H1 (cell line): ENCODE measurements around the gene OR13C2. TPM values are rescaled to one million over a fixed set of nuclear protein-coding genes. Genes with fewer than 3 reads are reported as not detected.

Experiments used
- CTCF ChIA-PET: fragments of 300-600 bp; sonication (Branson Sonifier 250); formaldehyde crosslinking; loops from one replicate; lab custom pipeline; 2021; ENCODE audit not compliant: partially characterized antibody; lab: Charles Lee
- POLR2A ChIA-PET: fragments of 300-600 bp; sonication (Branson Sonifier 250); formaldehyde crosslinking; loops from one replicate; lab custom pipeline; 2021; ENCODE audit warnings: inconsistent platforms; ENCODE audit not compliant: partially characterized antibody; lab: Charles Lee
- DNase-seq, 2 experiments: peaks; one replicate each; pipeline versions ENCODE4 v3.0.0 to v3.0.0-alpha.2; 2010 to 2022; ENCODE audit warnings: low spot score in 2 of 2, low read depth in 1 of 2, mixed read lengths in 1 of 2
- FAIRE-seq: peaks from 2 replicates; lab custom pipeline; 2011; peaks lifted over from hg19 to GRCh38; lab: Jason Lieb, UNC
- H2AFZ ChIP-seq: 2 replicates; pipeline ENCODE4 v1.8.1; 2012; ENCODE audit warnings: low read length, inconsistent platforms
- H2AK5ac ChIP-seq: 2 replicates; pipeline ENCODE4 v1.6.1; 2013; ENCODE audit warnings: low read depth, low read length
- H2BK120ac ChIP-seq: replicated peaks from 2 replicates; pipeline ENCODE3; 2013; ENCODE audit warnings: low read depth, low read length, inconsistent platforms
- H2BK12ac ChIP-seq: 2 replicates; pipeline ENCODE4 v1.6.1; 2013; ENCODE audit warnings: low read depth, low read length
- H2BK15ac ChIP-seq: 2 replicates; pipeline ENCODE4 v1.6.1; 2013; ENCODE audit warnings: low read length
- H2BK20ac ChIP-seq: 2 replicates; pipeline ENCODE4 v1.6.1; 2013; ENCODE audit warnings: low read length
- H2BK5ac ChIP-seq: 2 replicates; pipeline ENCODE4 v1.6.1; 2013; ENCODE audit warnings: low read depth, low read length
- H3K14ac ChIP-seq: 2 replicates; pipeline ENCODE4 v1.6.1; 2013; ENCODE audit warnings: inconsistent platforms; ENCODE audit not compliant: insufficient read length
- H3K18ac ChIP-seq: 2 replicates; pipeline ENCODE4 v1.6.1; 2013; ENCODE audit warnings: low read length; ENCODE audit errors: extremely low read depth
- H3K23ac ChIP-seq: 2 replicates; pipeline ENCODE4 v1.6.1; 2013; ENCODE audit warnings: inconsistent platforms; ENCODE audit not compliant: insufficient read length
- H3K23me2 ChIP-seq: 2 replicates; pipeline ENCODE4 v1.6.1; 2013; ENCODE audit warnings: low read depth, low read length
- H3K27ac ChIP-seq: 2 replicates; pipeline ENCODE4 v1.6.1; 2011; ENCODE audit warnings: low read depth, low read length, inconsistent platforms
- H3K27me3 ChIP-seq, 4 experiments: replicated peaks in 1 of 4; 1 replicate in 1 of 4; 2 replicates in 3 of 4; pipeline versions ENCODE4 v1.6.1 to v1.8.1; 2011 to 2013; ENCODE audit warnings: low read length in 3 of 4, mild to moderate bottlenecking in 3 of 4, inconsistent platforms in 2 of 4, mixed read lengths in 2 of 4, moderate library complexity in 1 of 4; ENCODE audit not compliant: control insufficient read depth in 3 of 4, insufficient read depth in 3 of 4; ENCODE audit errors: extremely low read depth in 1 of 4
- H3K36me3 ChIP-seq, 4 experiments: 2 replicates each; pipeline versions ENCODE4 v1.6.1 to v1.8.1; 2011 to 2013; ENCODE audit warnings: mild to moderate bottlenecking in 4 of 4, low read length in 3 of 4, moderate library complexity in 2 of 4, control low read depth in 1 of 4, inconsistent platforms in 1 of 4; ENCODE audit not compliant: insufficient read depth in 4 of 4, control insufficient read depth in 2 of 4
- H3K4ac ChIP-seq: replicated peaks from 2 replicates; pipeline ENCODE3; 2013; ENCODE audit warnings: low read length, low read depth, mixed read lengths, inconsistent platforms; ENCODE audit not compliant: insufficient read length
- H3K4me1 ChIP-seq, 4 experiments: replicated peaks in 1 of 4; 1 replicate in 1 of 4; 2 replicates in 3 of 4; pipeline versions ENCODE4 v1.6.1 to v1.8.1; 2011 to 2013; ENCODE audit warnings: low read length in 3 of 4, inconsistent platforms in 2 of 4, mixed read lengths in 1 of 4; ENCODE audit not compliant: insufficient read depth in 4 of 4, control insufficient read depth in 3 of 4
- H3K4me2 ChIP-seq, 2 experiments: 2 replicates each; pipeline versions ENCODE4 v1.6.1 to v1.8.1; 2011 to 2013; ENCODE audit warnings: low read depth in 2 of 2, low read length in 2 of 2, control low read depth in 1 of 2, inconsistent platforms in 1 of 2, mild to moderate bottlenecking in 1 of 2; ENCODE audit not compliant: insufficient read depth in 1 of 2
- H3K4me3 ChIP-seq, 4 experiments: fragments of 200-600, 300-600 bp in 1 of 4; sonication (generic), shearing (Covaris generic), sonication (Bioruptor Twin) in 1 of 4; 2 replicates each; pipeline versions ENCODE4 v1.5.1 to v1.8.1; 2011 to 2016; ENCODE audit warnings: low read length in 4 of 4, low read depth in 3 of 4, control low read depth in 2 of 4, inconsistent platforms in 2 of 4, mild to moderate bottlenecking in 2 of 4, mixed read lengths in 1 of 4, moderate library complexity in 1 of 4; ENCODE audit not compliant: insufficient read depth in 2 of 4; ENCODE audit errors: extremely low read depth in 1 of 4
- H3K56ac ChIP-seq: replicated peaks from 2 replicates; pipeline ENCODE3; 2013; ENCODE audit warnings: low read depth, mild to moderate bottlenecking, mixed read lengths, low read length, inconsistent platforms; ENCODE audit not compliant: insufficient read length
- H3K79me1 ChIP-seq: 2 replicates; pipeline ENCODE4 v1.6.1; 2013; ENCODE audit warnings: low read depth, low read length, control low read depth
- H3K79me2 ChIP-seq, 2 experiments: 2 replicates each; pipeline versions ENCODE4 v1.6.1 to v1.8.1; 2012 to 2013; ENCODE audit warnings: low read length in 2 of 2, mild to moderate bottlenecking in 2 of 2, inconsistent platforms in 1 of 2; ENCODE audit not compliant: insufficient read depth in 2 of 2, control insufficient read depth in 1 of 2
- H3K9ac ChIP-seq, 4 experiments: replicated peaks in 1 of 4; 1 replicate in 1 of 4; 2 replicates in 3 of 4; pipeline versions ENCODE4 v1.6.1 to v1.8.1; 2011 to 2013; ENCODE audit warnings: low read depth in 3 of 4, low read length in 3 of 4, control low read depth in 2 of 4, mild to moderate bottlenecking in 2 of 4, moderate library complexity in 2 of 4, inconsistent platforms in 1 of 4; ENCODE audit errors: extremely low read depth in 1 of 4
- H3K9me3 ChIP-seq, 2 experiments: 2 replicates each; pipeline versions ENCODE4 v1.6.1 to v1.8.1; 2012 to 2013; ENCODE audit warnings: mild to moderate bottlenecking in 2 of 2, moderate library complexity in 2 of 2, control low read depth in 1 of 2, inconsistent platforms in 1 of 2, low read depth in 1 of 2, low read length in 1 of 2, mixed read lengths in 1 of 2; ENCODE audit not compliant: insufficient read depth in 2 of 2
- H4K20me1 ChIP-seq, 2 experiments: replicated peaks in 1 of 2; 2 replicates each; pipeline versions ENCODE3 to v1.8.1; 2011 to 2013; ENCODE audit warnings: inconsistent platforms in 2 of 2, low read length in 2 of 2, mild to moderate bottlenecking in 1 of 2; ENCODE audit not compliant: insufficient read depth in 2 of 2, control insufficient read depth in 1 of 2
- H4K5ac ChIP-seq: 2 replicates; pipeline ENCODE4 v1.6.1; 2013; ENCODE audit warnings: low read length, low read depth, mixed read lengths, inconsistent platforms; ENCODE audit not compliant: insufficient read length
- H4K8ac ChIP-seq: 2 replicates; pipeline ENCODE4 v1.8.0; 2013; ENCODE audit warnings: mild to moderate bottlenecking, moderate library complexity, low read length, inconsistent platforms; ENCODE audit not compliant: insufficient read depth; ENCODE audit errors: extremely low read depth
- H4K91ac ChIP-seq: replicated peaks from 2 replicates; pipeline ENCODE3; 2013; ENCODE audit warnings: low read length, mixed read lengths, inconsistent platforms; ENCODE audit not compliant: insufficient read length
- CBX5 ChIP-seq: fragments of 300-800, 300-1000 bp; sonication (generic); IDR thresholded peaks from 2 replicates; pipeline ENCODE4 v1.7.1; 2016; ENCODE audit warnings: antibody characterized with exemption, low read length, low read depth
- HDAC6 ChIP-seq: IDR thresholded peaks from one replicate; pipeline ENCODE4 v1.7.1; 2012; ENCODE audit warnings: low read depth, mild to moderate bottlenecking, inconsistent platforms, low read length, moderate library complexity
- JUND ChIP-seq: IDR thresholded peaks from 2 replicates; pipeline ENCODE4 v1.6.1; 2011; ENCODE audit warnings: mild to moderate bottlenecking, improper control_type of control experiment, low read length
- RNF2 ChIP-seq: fragments of 200-900, 300-1000 bp; sonication (generic); IDR thresholded peaks from 2 replicates; pipeline ENCODE4 v1.7.1; 2016; ENCODE audit warnings: borderline replicate concordance, low read depth, mild to moderate bottlenecking, antibody characterized with exemption, low read length; ENCODE audit not compliant: poor library complexity, severe bottlenecking; ENCODE audit errors: missing control alignments
- RXRA ChIP-seq: IDR thresholded peaks from 2 replicates; pipeline ENCODE4 v1.6.1; 2011; ENCODE audit warnings: low read depth, mild to moderate bottlenecking, low read length, moderate library complexity; ENCODE audit not compliant: insufficient read depth
- SIX5 ChIP-seq: IDR thresholded peaks from 2 replicates; pipeline ENCODE4 v1.6.1; 2011; ENCODE audit warnings: mild to moderate bottlenecking, low read depth, low read length
- SP2 ChIP-seq: IDR thresholded peaks from 2 replicates; pipeline ENCODE4 v1.6.1; 2012; ENCODE audit warnings: mild to moderate bottlenecking, low read length, inconsistent platforms
- SRF ChIP-seq: IDR thresholded peaks from 2 replicates; pipeline ENCODE4 v1.6.1; 2011; ENCODE audit warnings: mild to moderate bottlenecking, low read depth, low read length, moderate library complexity
- TEAD4 ChIP-seq: IDR thresholded peaks from 2 replicates; pipeline ENCODE4 v1.6.1; 2012; ENCODE audit warnings: low read depth, low read length, inconsistent platforms, mixed read lengths
- USF2 ChIP-seq: IDR thresholded peaks from 2 replicates; pipeline ENCODE4 v1.6.1; 2011; ENCODE audit warnings: low read length, improper control_type of control experiment
- WGBS, 2 experiments: shearing (Covaris generic) in 1 of 2; methylation state at CpG; one replicate each; pipeline versions ENCODE4 v1.1.6 to v1.1.7; 2013 to 2015; ENCODE audit warnings: low lambda C conversion rate in 2 of 2, mixed read lengths in 2 of 2, inconsistent platforms in 1 of 2, low coverage in 1 of 2, missing lambda C conversion rate in 1 of 2; ENCODE audit not compliant: insufficient replicate concordance in 2 of 2, insufficient coverage in 1 of 2, insufficient read length in 1 of 2; ENCODE audit errors: extremely low coverage in 1 of 2, missing lambda C conversion rate in 1 of 2; 5-methylcytosine and 5-hydroxymethylcytosine counted together
- polyA plus RNA-seq, 7 experiments: library from polyadenylated mRNA; depleted of rRNA in 3 of 7; stranded (reverse) in 5 of 7; unstranded in 2 of 7; fragments of >200 nt in 5 of 7; fragments of 200-250 nt in 2 of 7; gene quantifications; 1 replicate in 5 of 7; 2 replicates in 1 of 7; 4 replicates in 1 of 7; pipeline versions ENCODE4 v1.2.1 to v1.2.3, GENCODE V29; 2011 to 2013; ENCODE audit warnings: missing spikeins in 2 of 7, mixed read lengths in 2 of 7
- total RNA-seq: library from RNA; stranded (reverse); fragmentation: NEBNext Ultra II Directional; extraction: Animal tissue kit (Norgen Biotek cat#: 25700); gene quantifications from 2 replicates; pipeline ENCODE4 v1.2.1, GENCODE V29; 2021

OR13C2 gene
- total and polyA plus RNA-seq, 2 of the 8 experiments (the other 6 are each of a cell fraction or from before 2014, with no cell fraction given): not detected

GRCh38 chr9:104572612-104573011, 32.8 kb downstream of the OR13C2 start:
- H2BK15ac ChIP-seq: no peak overlapping the region
- no peak overlapping the region for H2AK5ac ChIP-seq
- H3K27me3 ChIP-seq: no peaks in the 10 kb centered on the region
- CTCF ChIA-PET: no interaction called here
- H3K79me2 ChIP-seq: no peaks in the 10 kb centered on the region
- H2AFZ ChIP-seq: no peak overlapping the region
- POLR2A ChIA-PET: no interaction called here
- H3K18ac ChIP-seq: no peak overlapping the region
- no peak overlapping the region for H3K23ac ChIP-seq
- H2BK120ac ChIP-seq: no peak overlapping the region
- no peak overlapping the region for H2BK20ac ChIP-seq
- no peak overlapping the region for H3K9ac ChIP-seq
- no peak overlapping the region for H3K56ac ChIP-seq
- no peak overlapping the region for H3K4me3 ChIP-seq
- H2BK12ac ChIP-seq: no peak overlapping the region
- no peaks in the 10 kb centered on the region for H3K79me1 ChIP-seq
- no peak overlapping the region for H2BK5ac ChIP-seq
- H3K36me3 ChIP-seq: no peaks in the 10 kb centered on the region
- no peak for DNase-seq
- no peak overlapping the region for H3K27ac ChIP-seq
- H3K4me1 ChIP-seq: no peaks in the 10 kb centered on the region
- WGBS, 2 experiments: 84% methylated on average over 1 of the region's 1 CpG; no CpG with 5 or more reads in 1 of the 2 experiments
- H3K14ac ChIP-seq: no peak overlapping the region
- TF ChIP-seq USF2 (no peak), TEAD4 (no peak), CBX5 (no peak), SRF (no peak), RXRA (no peak), SIX5 (no peak), SP2 (no peak), RNF2 (no peak), JUND (no peak), HDAC6 (no peak)
- H3K9me3 ChIP-seq: no peaks in the 10 kb centered on the region
- H3K4me2 ChIP-seq: no peak overlapping the region
- no peaks in the 10 kb centered on the region for H3K23me2 ChIP-seq
- no peak overlapping the region for H4K5ac ChIP-seq
- H4K8ac ChIP-seq: no peak overlapping the region
- H4K20me1 ChIP-seq: no peaks in the 10 kb centered on the region
- H4K91ac ChIP-seq: no peak overlapping the region
- no peak overlapping the region for H3K4ac ChIP-seq
- no peak for FAIRE-seq
